GM12891 (cell line): ENCODE results near the gene FCGR3A.
"Not testable (repeated sequence)": the region's sequence is repeated elsewhere in the genome, so short reads cannot be mapped to it uniquely, and the experiment has no call there.

Source experiments
- POLR2AphosphoS5 ChIP-seq: IDR thresholded peaks from 2 replicates; pipeline ENCODE4 v1.6.1; 2011; ENCODE audit warnings: low read depth, low read length, control low read depth
- SPI1 ChIP-seq: IDR thresholded peaks from 2 replicates; pipeline ENCODE4 v1.6.1; 2011; ENCODE audit warnings: low read depth, low read length, control low read depth

- TF ChIP-seq POLR2AphosphoS5, SPI1: not testable (repeated sequence)
Measured at GRCh38 chr1:161529463-161530104, 20.0 kb downstream of the FCGR3A start.
